IPS DF 6.9 (cell line): ENCODE data around the gene GRIP1.

ENCODE experiments used
- DNase-seq: peaks from one replicate; pipeline ENCODE4 v3.0.0-alpha.2; 2013; ENCODE audit warnings: low read depth, low spot score
- H3K27ac ChIP-seq: one replicate; pipeline ENCODE4 v1.5.1; 2013; ENCODE audit warnings: low read length, control low read depth
- H3K27me3 ChIP-seq: 2 replicates; pipeline ENCODE4 v1.6.1; 2013; ENCODE audit warnings: mild to moderate bottlenecking, low read length; ENCODE audit not compliant: control insufficient read depth, insufficient read depth
- H3K36me3 ChIP-seq: 2 replicates; pipeline ENCODE4 v1.6.1; 2013; ENCODE audit warnings: low read length; ENCODE audit not compliant: control insufficient read depth, insufficient read depth
- H3K4me1 ChIP-seq: 2 replicates; pipeline ENCODE4 v1.6.1; 2013; ENCODE audit warnings: low read length; ENCODE audit not compliant: control insufficient read depth, insufficient read depth
- H3K4me3 ChIP-seq: 2 replicates; pipeline ENCODE4 v1.5.1; 2013; ENCODE audit warnings: mild to moderate bottlenecking, low read length
- H3K9me3 ChIP-seq: 2 replicates; pipeline ENCODE4 v1.6.1; 2013; ENCODE audit warnings: low read length, inconsistent platforms; ENCODE audit not compliant: control insufficient read depth, insufficient read depth
- WGBS: extraction: QIAGEN DNeasy Blood & Tissue Kit; methylation state at CpG from one replicate; pipeline ENCODE4 v1.1.7; 2013; ENCODE audit warnings: mixed read lengths, missing lambda C conversion rate; ENCODE audit not compliant: insufficient read length, insufficient coverage; 5-methylcytosine and 5-hydroxymethylcytosine counted together

The GRIP1 gene

DNA sequence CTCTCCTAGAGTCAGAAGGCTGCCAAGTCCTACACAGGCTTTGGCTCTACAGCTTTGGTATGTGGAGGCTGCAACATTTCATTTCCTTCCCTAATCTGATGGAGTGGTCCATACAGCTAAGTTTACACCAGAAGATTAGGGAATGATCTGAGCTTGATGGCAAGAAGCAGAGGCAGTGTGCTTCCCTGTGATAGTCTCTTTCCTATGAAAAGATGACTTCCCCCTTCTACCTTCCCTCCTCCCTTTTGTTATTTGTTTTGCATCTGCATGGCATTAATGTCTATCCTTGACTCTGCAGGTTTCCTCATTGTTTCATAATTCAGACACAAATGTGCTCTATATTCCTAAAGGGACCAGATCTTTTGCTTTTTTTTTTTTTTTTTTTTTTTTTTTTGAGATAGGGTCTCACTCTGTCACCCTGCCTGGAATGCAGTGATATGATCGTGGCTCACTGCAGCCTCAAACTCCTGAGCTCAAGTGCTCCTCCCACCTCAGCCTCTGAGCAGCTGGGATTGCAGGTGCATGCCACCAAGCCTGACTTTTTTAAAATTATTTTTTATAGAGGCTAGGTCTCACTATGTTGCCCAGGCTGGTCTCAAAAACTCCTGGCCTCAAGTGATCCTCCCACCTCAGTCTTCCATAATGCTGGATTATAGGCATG lies 76.3 kb downstream of the GRIP1 start:
- no CpG with 5 or more reads among the region's 1 CpG for WGBS

DNA sequence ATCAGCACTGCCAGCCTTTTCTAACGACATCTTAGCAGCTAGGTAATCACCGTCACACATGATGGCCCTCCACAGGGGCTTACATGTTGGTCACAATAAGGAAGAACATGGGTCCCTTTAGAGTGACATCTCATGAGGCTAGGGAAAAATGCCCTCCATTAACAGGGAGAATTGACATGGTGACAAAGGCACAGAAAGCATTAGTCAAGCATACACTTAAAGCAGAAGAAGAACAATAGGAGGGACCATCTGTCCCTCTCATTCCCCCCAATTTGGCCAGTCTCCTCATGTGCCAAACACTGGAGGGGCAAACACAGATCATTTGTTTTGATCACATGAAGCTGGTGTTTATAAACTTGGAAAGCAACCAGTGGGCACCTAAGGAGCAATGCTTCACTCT lies 78.0 kb downstream of the GRIP1 start:
- no peak for DNase-seq
- Histone ChIP-seq H3K4me3 (no peak overlapping the region), H3K9me3 (no peaks in the 10 kb centered on the region), H3K36me3 (no peaks in the 10 kb centered on the region), H3K27me3 (no peaks in the 10 kb centered on the region), H3K27ac (no peak overlapping the region), H3K4me1 (peaks cover 2% of the 10 kb centered on the region; the same call in 1 of the 2 replicates)
- no CpG with 5 or more reads among the region's 2 CpGs for WGBS

More for the DNA sequence above, 76.3 kb downstream of the GRIP1 start:
- H3K36me3 ChIP-seq: no peaks in the 10 kb centered on the region
- no peaks in the 10 kb centered on the region for H3K27me3 ChIP-seq
- peaks cover 2% of the 10 kb centered on the region; the same call in 1 of the 2 replicates for H3K4me1 ChIP-seq
- no peak overlapping the region for H3K4me3 ChIP-seq
- DNase-seq: no peak
- H3K9me3 ChIP-seq: no peaks in the 10 kb centered on the region
- H3K27ac ChIP-seq: no peak overlapping the region

DNA sequence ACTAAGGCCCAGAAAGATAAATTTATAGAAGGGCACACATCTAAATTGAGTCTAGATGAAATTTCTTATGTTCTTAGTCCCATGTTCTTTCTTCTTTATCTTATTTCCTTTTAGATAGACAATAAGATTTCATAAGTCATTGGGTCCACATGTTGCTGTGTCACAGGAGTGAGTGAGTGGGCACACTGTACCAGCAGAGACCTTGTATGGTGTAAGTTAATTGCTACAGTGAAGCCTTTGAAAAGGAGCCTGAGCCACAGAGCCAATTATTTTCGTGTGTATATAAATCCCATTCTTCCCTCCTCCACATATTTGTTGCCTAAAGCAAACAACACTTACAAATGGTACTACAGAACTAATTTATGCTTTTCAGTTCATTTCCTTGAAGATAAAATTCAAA lies 79.1 kb downstream of the GRIP1 start:
- H3K4me1 ChIP-seq: peaks cover 2% of the 10 kb centered on the region; the same call in 1 of the 2 replicates
- H3K9me3 ChIP-seq: no peaks in the 10 kb centered on the region
- no peaks in the 10 kb centered on the region for H3K36me3 ChIP-seq
- no peak overlapping the region for H3K27ac ChIP-seq
- H3K27me3 ChIP-seq: no peaks in the 10 kb centered on the region
- no peak for DNase-seq
- no CpG with 5 or more reads among the region's 1 CpG for WGBS
- H3K4me3 ChIP-seq: no peak overlapping the region

DNA sequence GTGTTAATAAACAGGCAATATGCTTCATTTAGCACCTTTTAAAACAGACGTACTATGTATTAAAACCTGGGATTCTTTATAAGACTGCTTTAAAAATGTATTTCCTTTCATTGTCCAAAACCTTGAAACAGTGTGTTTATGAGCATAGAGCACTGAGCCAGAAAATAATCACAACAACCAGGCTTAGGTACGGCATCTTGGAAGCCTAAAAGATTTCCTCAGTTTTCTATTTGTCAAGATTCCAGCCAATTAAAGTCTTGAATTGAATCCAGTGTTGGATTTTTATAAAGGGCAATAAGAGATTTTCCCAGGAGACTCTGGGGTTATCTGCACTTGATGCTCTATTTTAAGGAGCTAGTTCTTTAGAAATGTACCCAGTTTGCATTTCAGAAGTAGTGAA lies 80.3 kb downstream of the GRIP1 start:
- WGBS: no CpG with 5 or more reads among the region's 2 CpGs
- H3K4me3 ChIP-seq: no peak overlapping the region

GRCh38 chr12:66598079-66598478 lies 80.8 kb downstream of the GRIP1 start:
- WGBS: 100% methylated on average over 1 of the region's 4 CpGs
- Histone ChIP-seq H3K9me3 (no peaks in the 10 kb centered on the region), H3K4me3 (no peak overlapping the region), H3K27me3 (no peaks in the 10 kb centered on the region), H3K4me1 (peaks cover 2% of the 10 kb centered on the region; the same call in 1 of the 2 replicates), H3K27ac (no peak overlapping the region), H3K36me3 (no peaks in the 10 kb centered on the region)
- DNase-seq: no peak

More for the DNA sequence above, 80.3 kb downstream of the GRIP1 start:
- DNase-seq: no peak
- H3K9me3 ChIP-seq: no peaks in the 10 kb centered on the region
- H3K36me3 ChIP-seq: no peaks in the 10 kb centered on the region
- peaks cover 2% of the 10 kb centered on the region; the same call in 1 of the 2 replicates for H3K4me1 ChIP-seq
- H3K27ac ChIP-seq: no peak overlapping the region
- H3K27me3 ChIP-seq: no peaks in the 10 kb centered on the region

DNA sequence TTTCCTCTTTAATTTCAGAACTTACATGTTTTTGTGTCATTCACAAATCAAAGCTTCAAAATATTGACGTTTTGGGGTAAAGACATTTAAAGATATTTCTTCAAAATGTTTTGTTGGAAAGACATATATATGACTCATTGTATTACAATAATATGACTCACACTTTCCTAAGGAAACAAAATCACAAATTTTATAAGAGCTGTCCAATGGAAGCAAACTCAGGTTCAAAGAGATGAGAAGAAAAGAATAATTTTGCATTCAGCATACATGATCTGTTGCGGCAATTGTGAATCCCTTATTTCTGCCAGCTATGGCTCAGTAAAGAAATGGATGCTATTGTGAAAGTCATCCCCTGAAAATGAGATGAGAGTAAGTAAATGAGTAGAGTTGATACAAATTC lies 82.7 kb downstream of the GRIP1 start:
- WGBS: no CpG with 5 or more reads among the region's 2 CpGs
- Histone ChIP-seq H3K27ac (no peak overlapping the region), H3K4me3 (no peak overlapping the region), H3K9me3 (no peaks in the 10 kb centered on the region), H3K4me1 (no peaks in the 10 kb centered on the region), H3K36me3 (no peaks in the 10 kb centered on the region), H3K27me3 (no peaks in the 10 kb centered on the region)
- no peak for DNase-seq

DNA sequence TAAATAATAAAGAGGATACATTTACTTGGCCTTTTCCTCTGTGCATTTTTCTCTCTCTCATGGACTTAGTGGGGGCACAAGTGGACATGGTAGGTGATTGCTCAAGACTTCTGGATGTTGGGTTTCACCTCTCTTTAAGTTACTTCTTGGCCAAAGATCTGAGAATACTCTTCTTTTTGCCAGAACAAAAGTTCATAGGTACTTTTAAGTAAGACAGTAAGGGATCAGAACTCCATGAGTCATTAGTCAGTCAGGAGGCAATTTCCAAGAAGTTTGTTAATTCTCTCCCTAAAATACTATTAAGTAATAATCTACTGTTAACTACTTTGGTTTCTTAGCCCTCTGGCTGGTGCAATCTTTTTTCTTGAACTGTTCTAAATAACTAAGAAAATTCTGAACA lies 84.2 kb downstream of the GRIP1 start:
- Histone ChIP-seq H3K27me3 (no peaks in the 10 kb centered on the region), H3K9me3 (no peaks in the 10 kb centered on the region), H3K27ac (no peak overlapping the region), H3K36me3 (no peaks in the 10 kb centered on the region), H3K4me1 (no peaks in the 10 kb centered on the region; the same call in 1 of the 2 replicates), H3K4me3 (no peak overlapping the region)
- DNase-seq: no peak

- no peaks in the 10 kb centered on the region for H3K36me3 ChIP-seq
- no peaks in the 10 kb centered on the region for H3K9me3 ChIP-seq
- no peak overlapping the region for H3K27ac ChIP-seq
- DNase-seq: no peak
- no peak overlapping the region for H3K4me3 ChIP-seq
- no peaks in the 10 kb centered on the region; the same call in 1 of the 2 replicates for H3K4me1 ChIP-seq
- no peaks in the 10 kb centered on the region for H3K27me3 ChIP-seq
- no CpG with 5 or more reads among the region's 2 CpGs for WGBS
Observed at GRCh38 chr12:66590275-66590985, 88.4 kb downstream of the GRIP1 start.

- Histone ChIP-seq H3K27me3 (no peaks in the 10 kb centered on the region), H3K4me1 (no peaks in the 10 kb centered on the region; the same call in 1 of the 2 replicates), H3K27ac (no peak overlapping the region), H3K36me3 (no peaks in the 10 kb centered on the region), H3K4me3 (no peak overlapping the region), H3K9me3 (no peaks in the 10 kb centered on the region)
- DNase-seq: no peak
- WGBS: no CpG with 5 or more reads among the region's 3 CpGs
Observed at GRCh38 chr12:66589095-66589494, 89.8 kb downstream of the GRIP1 start.

DNA sequence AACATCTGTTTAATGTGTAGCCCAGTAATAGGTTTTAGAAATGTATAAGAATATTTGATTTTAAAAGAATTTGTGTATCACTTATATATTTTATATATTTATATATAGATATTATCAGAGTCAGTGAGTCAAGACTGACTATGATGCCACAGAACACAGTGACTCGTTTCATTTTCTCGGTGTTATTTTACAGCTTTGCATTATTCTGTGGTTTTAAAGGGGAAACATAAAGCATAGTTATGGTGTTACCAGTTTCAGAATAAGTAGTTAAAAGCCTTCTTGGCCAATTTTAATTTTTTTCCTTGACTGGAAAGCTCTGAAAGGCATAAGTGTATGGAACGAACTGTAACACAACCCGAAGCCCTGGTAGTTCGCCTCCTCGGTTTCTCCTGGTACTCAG lies 91.0 kb downstream of the GRIP1 start:
- WGBS: no CpG with 5 or more reads among the region's 6 CpGs
- H3K27me3 ChIP-seq: no peaks in the 10 kb centered on the region
- H3K9me3 ChIP-seq: no peaks in the 10 kb centered on the region
- H3K4me1 ChIP-seq: no peaks in the 10 kb centered on the region; the same call in 1 of the 2 replicates
- DNase-seq: no peak
- no peaks in the 10 kb centered on the region for H3K36me3 ChIP-seq
- H3K27ac ChIP-seq: no peak overlapping the region
- H3K4me3 ChIP-seq: no peak overlapping the region
